GM18907 (cell line): Measurements from ENCODE around the gene TAS1R3.
A peak's percentile ranks its signal among the peaks of the same experiment; 100 is the strongest.

Source experiments
- ATAC-seq: cut with Tn5 transposase; IDR thresholded peaks from one replicate; pipeline ENCODE4 v1.9.1; 2021; ENCODE audit warnings: mild to moderate bottlenecking, moderate library complexity; ENCODE audit not compliant: unreplicated experiment

Gene TAS1R3

GRCh38 chr1:1331068-1331965, at the start of gene TAS1R3:
TSS of gene TAS1R3 (plus strand) at chr1:1331280. CDS start at chr1:1331346, 66 bp downstream.
- ATAC-seq: no peak

- no peak for ATAC-seq
Measured at GRCh38 chr1:1281533-1282321, 49.4 kb upstream of the TAS1R3 start.

GRCh38 chr1:1282998-1283397, 48.1 kb upstream of the TAS1R3 start:
- ATAC-seq: no peak

GRCh38 chr1:1283821-1284220, 47.3 kb upstream of the TAS1R3 start:
- no peak for ATAC-seq

- no peak for ATAC-seq
Measured at GRCh38 chr1:1284221-1285101, 46.6 kb upstream of the TAS1R3 start.

- ATAC-seq: no peak
Measured at GRCh38 chr1:1285102-1285571, 45.9 kb upstream of the TAS1R3 start.

- no peak for ATAC-seq
Measured at GRCh38 chr1:1285611-1286311, 45.3 kb upstream of the TAS1R3 start.

- no peak for ATAC-seq
Measured at GRCh38 chr1:1286313-1287261, 44.5 kb upstream of the TAS1R3 start.

GRCh38 chr1:1287288-1288110, 43.6 kb upstream of the TAS1R3 start:
- ATAC-seq: no peak

- ATAC-seq: no peak
Measured at GRCh38 chr1:1290238-1290731, 40.8 kb upstream of the TAS1R3 start.

- no peak for ATAC-seq
Measured at GRCh38 chr1:1291023-1291528, 40.0 kb upstream of the TAS1R3 start.

- peak; percentile 41 for ATAC-seq
Measured at GRCh38 chr1:1291548-1292441, 39.3 kb upstream of the TAS1R3 start.

GRCh38 chr1:1292442-1292779, 38.7 kb upstream of the TAS1R3 start:
- ATAC-seq: no peak

GRCh38 chr1:1292851-1293250, 38.2 kb upstream of the TAS1R3 start:
- no peak for ATAC-seq

- ATAC-seq: no peak
Measured at GRCh38 chr1:1293263-1294249, 37.5 kb upstream of the TAS1R3 start.
